Fibroblast of skin of abdomen (primary cell): Measurements from ENCODE around the gene SLC30A7.

Experiments used
- DNase-seq: peaks from one replicate; pipeline ENCODE4 v3.0.0-alpha.2; 2013

Gene SLC30A7

DNA sequence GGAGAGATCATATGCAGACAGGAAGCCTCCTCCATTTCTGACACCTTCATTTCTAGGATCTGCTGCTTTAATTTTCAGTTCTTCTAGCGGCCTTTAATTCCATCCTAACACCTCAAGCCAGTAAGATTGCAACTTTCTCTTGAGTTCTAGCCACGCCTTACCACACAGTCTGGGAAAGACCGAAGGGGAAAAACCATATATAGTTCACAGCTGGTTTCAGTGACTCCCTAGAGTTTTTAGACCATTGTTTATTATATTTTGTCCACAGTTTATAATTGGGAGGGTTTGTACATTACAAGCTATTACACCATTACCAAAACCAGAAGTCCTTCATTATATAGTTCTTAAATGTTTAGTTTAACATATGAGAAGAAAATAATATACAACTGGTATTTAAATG, 92.2 kb downstream of the SLC30A7 start:
- no peak for DNase-seq

DNA sequence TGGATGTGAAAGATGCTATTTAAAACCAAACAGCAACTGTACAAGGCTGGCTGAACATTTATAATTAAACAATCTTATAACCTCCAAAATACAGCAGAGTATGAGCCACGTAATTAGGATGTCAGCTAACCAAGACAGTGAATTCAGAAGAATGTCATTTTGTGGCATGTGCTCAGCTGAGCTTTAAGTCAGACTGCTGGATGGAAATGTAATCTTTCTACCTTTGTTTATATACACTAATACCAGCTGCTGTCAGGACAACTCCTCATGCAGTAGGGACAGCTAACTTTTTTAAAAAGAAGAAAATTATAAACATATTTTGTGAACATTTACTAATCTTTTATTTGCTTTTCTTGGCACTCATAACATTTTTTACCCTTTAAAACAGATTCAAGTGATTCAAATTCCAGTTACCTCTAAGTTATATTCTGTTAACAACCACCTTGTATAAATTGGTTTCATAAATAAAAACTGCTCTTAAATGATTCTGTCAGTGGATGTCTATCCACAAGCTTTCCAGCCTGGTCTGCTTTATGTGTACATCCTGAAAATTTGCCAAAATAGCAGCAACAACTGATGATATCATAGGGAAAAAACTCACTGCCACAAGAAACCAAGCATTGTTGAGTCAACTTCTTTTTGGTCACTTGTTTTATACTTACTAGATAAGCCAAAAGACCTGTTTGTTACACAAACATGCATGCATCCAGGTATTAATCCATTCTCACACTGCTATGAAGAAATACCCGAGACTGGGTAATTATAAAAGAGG, 93.6 kb downstream of the SLC30A7 start:
- DNase-seq, result peak; percentile 84

DNA sequence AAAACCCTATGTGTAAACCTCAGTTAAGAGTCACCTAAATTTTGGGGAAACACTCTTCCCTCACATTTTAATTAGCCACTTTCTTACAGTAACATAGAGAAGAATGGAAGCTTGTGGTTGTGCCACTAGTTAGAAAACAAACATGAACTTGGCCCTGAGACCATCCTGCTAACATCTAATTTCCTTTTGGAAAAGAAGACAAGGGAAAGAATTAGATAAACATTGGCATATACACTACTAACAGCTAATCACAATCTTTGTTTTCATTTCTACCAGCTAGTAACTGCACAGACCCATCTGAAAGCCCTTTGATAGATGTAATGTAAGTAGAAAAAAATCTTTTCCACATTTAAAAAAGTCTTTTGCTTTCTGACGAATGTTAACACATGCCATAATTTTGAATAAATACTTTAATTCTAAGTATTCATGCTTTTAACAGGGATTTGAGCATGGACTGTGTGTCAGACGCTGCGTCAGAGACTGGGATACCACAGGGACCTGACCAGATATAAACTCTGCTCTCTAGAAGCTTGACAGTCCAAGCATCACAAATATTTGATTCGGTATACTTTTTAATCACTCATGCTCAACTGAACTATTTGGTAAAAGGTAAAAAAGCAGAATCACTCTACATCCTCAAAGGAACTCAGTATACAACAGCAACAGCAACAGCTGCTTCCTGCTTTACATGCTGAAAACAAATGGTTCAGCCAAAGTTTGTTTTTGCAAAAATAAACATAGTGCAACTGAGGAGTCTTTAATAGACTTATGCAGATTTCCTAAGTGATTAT, 99.5 kb downstream of the SLC30A7 start:
- DNase-seq, result no peak

DNA sequence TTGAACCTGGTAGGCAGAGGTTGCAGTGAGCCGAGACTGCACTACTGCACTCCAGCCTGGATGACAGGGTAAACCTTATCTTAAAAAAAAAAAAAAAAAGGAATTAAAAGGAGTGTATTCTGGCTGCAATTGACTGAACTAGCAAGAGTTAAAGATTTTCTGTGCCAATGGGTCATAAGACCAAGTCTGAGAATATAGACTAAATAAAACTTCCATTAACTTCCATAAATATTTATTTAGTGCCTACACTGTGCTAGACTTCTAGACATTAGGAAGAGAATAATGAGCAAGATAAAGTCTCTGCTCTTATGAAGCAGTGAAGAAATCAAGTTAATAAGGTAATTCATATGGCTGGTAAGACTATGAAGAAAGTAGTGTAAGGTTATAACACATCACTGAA, 102.5 kb downstream of the SLC30A7 start:
- DNase-seq, result no peak

DNA sequence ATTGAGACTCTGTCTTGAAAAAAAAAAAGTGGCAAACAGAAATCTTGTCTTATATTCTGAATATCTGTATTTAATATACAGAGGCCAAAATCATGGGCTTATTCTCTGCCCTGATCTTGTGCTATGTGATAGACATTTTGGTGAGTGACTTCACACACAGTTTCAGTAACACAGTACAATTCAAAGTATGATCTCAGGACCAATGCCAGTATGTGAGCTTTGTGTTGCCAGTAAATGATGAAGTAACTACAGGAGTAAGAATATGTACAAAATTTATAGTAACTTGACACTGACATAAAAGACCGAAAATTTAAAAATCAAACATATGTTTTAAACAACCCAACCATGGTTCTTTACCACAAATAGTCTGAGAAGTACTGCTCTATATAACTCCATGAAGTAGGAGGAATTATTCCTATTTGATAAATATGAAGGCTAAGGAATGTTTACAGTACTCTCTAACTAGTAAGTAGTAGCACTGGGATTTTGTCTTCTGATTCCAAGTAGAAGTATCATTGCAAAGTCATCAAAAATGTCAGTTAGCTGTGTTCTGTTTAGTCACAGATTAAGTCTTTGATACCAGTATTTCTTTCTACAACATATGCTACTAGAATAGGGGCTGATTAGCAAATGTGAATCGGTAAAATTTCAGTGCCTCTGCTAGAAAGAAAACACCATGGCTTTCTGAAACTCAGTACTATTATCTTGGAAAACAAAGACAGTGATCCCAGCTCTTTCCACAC, 104.4 kb downstream of the SLC30A7 start:
- DNase-seq, result no peak

DNA sequence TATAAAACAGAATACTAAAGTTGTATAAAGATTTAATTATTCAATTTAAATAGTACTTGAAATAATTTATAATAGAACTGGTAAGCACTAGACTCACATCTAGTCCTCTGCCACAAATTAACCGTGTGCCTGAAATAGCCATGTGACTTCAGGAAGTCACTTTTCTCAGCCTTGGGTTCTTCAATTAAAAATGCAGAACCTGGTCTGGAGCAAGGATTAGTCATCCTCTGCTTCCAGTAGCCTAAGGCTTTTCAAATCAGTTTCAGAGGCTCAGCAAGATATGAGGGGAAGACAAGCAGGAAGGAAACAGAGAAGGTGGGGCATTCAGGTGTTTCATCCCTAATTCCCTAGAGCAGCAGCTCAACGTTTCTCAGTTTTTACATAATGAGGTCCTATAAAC, 106.7 kb downstream of the SLC30A7 start:
- DNase-seq, result no peak

DNA sequence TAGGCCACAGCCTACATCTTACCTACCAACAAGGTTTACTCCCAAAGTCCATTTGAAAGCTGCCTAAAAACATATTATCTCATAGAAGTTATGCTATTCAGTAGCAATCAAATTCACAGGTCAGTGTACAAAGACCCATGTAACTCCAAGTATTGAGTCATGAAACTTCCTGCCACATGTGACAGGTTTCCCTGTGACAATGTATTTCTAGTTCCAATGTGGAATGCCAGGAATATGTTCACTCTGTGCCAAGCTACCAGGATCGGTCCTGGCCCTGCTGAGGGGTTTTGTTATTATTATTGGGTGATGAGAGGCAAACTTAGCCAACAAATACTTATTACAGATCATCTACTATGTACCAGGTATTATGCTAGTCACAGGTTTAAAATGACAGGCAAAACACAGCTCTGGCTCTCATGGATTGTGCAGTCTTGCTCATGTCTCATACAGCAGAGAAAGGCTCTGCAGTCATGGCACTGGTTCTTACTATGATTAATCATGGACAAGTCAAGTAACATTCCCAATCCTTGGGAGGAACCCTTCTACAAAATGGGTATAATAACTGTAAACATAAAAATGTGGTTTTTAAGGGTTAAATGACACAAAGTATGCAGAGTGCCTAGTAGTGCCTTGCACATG, 107.2 kb downstream of the SLC30A7 start:
- DNase-seq, result no peak

DNA sequence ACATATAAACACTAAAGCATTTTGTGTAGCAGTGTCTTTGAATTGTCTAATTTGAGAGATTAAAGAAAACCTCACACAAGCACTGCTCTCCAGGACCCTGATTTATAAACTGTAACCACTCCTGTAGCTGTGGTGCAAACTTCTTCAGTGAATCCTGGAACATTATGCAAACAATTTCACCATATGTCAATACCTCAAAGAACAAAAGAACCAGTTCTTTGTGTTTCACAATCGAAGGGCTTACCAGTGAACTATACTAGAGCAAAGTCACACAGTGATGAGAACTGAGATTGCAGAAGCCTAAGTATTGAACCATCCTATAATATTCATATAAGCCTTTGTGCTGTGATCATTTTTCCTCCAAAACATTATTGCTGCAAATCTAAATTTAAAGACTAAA, 108.2 kb downstream of the SLC30A7 start:
- DNase-seq, result peak; percentile 57

DNA sequence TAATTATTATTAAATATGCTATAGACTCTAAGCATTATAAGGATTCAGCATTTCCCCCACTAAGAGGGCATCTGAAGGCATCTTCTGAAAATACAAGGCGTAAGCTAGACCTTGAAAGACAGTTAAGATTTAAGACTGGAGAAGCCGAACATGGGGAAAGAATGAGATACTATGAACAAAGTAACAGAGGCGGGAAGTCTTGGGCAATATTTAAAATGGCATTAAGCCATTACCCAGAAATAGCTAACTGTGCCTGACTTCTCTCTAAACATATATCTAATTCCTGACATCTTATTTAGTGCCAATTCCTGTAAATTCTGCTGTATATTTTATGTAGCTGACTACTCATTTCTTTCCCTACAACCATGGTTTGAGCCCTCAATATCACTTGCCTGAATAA, 108.8 kb downstream of the SLC30A7 start:
- DNase-seq, result peak; percentile 56

DNA sequence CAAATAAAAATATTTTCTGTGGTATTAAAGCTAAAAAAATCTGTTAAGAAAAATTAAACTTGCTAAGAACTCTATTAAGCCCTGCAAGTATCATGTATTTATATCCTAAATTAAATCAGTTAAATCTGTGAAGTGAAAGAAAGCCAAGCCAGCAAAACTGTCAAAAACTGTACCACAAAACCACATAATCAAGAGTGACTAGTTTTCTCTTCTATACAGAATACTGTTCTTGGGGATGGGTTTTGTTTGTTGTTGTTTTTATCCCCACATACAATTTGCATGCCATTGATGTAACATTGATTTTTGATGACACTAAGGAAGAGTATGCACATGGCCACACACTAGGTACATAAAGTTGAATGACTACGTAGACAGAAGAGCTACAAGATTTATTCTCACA, 109.3 kb downstream of the SLC30A7 start:
- no peak for DNase-seq

DNA sequence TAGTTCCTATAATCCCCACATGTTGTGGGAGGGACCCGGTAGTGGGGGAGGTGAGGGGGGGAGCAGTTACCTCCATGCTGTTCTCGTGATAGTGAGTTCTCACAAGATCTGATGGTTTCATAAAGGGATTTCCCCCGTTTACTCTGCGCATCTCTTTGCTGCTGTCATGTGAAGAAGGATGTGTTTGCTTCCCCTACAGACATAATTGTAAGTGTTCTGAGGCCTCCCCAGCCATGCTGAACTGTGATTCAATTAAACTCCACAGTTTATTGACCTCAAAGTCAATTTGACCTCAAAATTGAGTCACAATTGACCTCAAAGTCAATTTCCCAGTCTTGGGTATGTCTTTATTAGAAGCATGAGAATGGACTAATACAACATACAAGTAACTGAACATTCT, 110.0 kb downstream of the SLC30A7 start:
- DNase-seq, result no peak

DNA sequence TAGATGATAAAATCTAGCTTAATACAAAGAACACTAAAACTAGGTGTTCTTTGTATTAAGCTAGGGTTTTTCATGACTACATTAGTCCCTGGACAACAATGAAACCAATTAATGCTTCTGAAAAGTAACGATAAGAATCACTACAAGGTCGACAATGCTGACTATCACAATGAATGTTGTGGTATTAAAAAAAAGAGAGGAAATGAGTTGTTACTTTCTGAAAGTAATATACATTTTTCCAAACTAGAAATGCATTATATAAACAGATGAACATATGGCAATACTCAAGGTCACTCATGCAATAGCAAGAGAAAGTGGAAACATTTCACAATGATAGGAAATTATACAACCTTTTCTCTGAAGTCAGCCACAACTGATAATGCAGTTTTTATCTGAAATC, 110.7 kb downstream of the SLC30A7 start:
- no peak for DNase-seq

DNA sequence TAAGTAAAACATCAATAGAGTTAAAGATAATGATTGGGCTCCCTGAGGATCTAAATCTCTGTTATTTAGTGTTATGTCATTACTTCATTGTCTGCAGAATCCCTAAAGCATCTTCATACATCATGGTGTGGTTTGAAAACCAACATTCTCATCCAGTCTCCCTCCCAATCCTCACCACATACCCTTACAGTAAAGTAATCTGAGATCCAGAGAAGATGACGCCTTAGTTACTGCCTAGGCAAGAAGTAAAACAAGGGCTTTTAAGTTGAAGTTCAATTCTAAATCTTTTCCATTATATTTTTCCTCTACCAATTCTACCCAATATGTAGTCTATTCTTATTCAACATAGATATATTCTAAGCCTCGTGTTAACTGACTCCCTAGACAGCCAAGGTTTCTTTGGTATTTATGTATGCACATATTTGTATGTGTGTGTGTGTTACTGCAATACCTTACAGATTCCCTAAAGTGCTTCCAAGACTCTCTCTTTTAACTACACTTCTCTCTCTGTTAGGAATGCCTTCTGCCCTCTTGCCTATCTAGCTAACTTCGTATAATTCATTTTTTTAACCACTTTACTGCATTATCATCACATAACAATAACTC, 112.4 kb downstream of the SLC30A7 start:
- DNase-seq, result peak; percentile 61

DNA sequence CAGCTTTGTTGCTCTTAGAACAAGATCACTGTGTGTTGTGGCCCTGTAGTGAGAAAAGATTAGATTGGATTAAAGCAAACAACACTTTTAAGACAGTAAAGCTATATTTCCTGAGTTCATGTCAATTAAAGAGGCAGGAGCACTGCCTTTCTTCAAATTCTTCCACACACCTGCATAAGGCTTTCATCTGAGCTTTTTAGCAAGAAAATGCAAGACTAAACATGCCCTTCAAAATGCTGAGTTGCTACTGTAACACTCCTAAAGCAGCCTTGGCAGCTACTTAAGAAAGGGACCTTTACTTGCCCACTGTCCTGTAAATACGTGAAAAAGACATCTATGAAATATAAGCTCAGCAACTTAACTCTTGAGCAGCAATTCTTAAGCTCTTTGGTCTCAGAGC, 117.9 kb downstream of the SLC30A7 start:
- no peak for DNase-seq

DNA sequence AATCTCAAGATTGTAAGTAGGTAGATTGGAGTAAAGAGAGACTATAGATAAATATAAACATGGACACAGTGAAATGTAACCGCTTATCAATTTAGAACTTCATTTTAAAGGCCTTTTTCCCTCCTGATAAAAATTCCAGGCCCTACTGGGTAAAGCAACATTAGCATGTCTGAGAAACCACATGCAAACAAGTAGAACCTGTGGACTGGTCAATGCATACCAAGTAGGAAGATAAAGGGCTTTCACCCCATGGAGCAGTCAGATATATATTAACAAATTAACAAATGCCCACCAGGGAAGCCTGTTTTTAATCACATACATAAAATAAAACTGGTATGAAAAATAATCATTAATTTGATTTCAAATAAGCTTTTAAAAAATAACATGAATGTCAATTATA, 121.6 kb downstream of the SLC30A7 start:
- no peak for DNase-seq

DNA sequence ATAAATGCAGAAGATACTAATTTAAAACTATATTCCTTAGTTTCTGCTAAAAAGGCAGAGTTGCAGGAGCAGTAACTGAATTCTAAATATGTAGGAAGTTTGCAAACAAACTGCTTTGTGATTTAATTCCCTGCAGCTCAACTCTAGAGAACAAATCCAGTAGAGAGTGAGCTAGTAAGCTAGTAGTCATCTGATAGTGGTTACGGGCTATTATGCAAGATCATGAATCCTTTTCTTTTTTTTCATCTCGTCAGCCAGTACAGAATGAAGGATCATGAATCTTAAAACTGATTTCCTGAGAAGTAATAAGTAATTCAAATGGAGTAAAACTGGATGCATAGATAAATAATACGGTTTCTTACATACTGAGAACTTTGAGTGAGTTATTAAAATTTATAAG, 126.4 kb downstream of the SLC30A7 start:
- DNase-seq, result peak; percentile 53

DNA sequence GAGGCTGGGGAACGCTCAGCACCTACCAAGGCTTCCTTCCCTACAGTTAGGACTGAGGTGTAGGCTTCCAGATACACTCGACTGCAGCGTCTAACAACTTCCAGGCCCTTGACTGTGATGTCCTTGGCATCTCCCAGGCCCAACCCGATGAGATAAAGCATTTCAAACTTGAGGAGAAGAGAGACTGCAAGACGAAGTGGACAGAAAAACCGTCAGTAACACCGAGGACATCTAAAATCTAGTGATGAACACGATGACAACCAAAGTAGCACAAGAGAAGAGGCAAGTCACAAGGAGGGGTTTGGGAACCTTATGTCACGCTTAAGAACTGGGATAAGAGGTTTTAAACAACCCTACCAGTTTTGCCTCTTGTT, 129.4 kb downstream of the SLC30A7 start:
- DNase-seq, result peak; percentile 20

DNA sequence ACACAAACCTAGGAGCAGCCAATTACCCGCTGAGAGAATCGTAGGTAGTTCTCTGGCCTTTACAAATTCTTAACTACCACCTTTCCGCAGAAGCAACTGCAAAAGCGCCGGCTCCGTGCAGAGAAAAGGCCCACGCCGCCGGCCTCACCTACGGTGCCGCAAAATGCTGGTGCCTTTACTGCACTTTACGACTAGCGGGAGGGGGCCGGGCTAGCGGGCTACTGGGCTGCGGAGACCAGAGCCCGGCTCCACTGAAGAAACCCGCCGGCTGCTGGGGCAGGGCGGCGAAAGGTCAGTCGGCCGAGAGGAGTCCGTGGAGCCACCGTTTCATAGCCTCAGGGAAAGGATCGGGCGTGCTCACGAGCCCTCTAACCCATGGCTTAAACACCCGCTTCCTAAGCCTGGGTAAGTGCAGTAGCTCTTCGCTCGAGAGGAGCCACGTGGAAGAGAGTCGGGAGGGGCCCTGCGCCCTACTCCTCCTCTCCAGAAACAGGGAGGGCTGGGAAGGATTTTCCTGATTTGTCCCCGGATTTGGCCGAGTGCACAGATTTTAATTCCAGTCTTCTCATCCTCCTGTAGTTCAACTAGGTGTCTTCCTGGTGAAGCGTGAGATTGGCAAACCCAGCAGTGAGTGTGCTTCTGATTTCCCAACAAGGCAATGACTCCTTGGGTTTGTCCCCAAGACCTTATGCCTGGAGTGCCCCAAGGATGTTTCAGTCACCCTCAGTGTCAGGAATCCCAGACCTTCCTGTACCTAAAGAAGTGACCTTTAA, 130.0 kb downstream of the SLC30A7 start, which contains the start of gene DPH5:
DPH5 (minus strand) TSS at position 128 of the 773 bp plus-strand sequence. CDS start 341 bp downstream, outside the sequence.
- peak; percentile 93 for DNase-seq

DNA sequence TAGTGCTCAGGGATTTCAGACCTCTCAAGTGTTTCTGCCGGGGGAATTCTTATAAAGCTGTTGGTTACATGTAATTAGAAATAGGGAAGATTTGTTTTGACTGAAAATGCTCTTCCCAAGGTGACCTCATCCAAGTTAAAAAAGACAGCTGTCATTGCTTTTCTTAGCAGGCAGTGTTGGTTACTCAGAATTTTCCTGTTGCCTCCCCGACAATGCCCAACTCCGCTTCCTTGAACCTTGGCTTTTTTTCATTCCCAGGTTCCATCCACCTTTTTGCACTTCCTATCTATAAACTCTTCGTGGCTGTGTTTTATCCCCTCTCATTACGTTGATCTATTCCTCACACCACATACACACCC, 130.5 kb downstream of the SLC30A7 start:
- DNase-seq, result no peak

DNA sequence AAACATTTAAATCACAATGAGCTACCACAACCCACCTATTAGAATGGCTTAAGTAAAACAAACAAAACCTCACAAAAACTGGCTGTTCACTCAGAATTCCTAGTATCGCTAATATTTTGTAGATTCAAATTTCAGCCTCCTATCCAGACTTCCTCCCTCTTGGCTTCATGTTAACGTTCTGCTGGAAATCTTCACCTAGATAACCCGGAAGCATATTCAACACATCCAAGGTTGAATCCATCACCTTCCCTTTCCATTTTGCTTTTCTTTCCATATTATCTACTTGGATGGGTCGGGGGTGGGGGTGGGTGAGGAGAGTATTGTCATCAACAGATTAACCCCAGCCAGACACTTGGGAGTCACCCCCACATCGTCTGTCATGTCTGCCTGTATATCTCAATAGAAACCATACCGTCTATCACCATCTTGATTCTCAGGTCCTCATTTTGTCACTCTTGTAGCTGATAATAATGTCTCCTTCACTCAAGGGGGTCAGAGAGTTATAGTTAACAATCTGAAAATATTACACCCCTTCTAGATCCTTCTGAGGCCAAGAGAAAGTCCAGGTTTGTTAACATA, 131.4 kb downstream of the SLC30A7 start:
- no peak for DNase-seq

DNA sequence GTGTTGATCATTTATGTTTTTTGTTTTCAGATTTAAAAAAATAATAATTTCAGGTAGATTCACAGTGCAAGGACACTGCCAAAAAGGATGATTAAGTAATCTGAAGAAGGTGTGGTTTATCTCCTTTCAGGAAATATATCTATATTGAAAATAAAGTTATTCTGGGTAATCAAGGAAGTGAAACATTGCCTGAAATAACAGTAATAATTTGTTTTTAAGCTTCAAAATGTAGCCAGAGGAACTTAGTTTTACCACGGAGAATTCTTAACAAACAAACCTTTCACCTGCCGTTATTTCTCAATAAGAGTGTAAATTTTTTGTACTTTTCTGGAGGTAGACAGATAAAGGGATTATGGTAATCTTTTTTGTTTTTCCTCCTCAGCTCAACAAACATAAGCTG, 132.6 kb downstream of the SLC30A7 start:
- DNase-seq, result no peak
